GM12864 (cell line): Measurements from ENCODE around the gene QTRT2.
A peak's percentile ranks its signal among the peaks of the same experiment; 100 is the strongest.

Experiments used
- DNase-seq: peaks from one replicate; pipeline ENCODE4 v3.0.0-alpha.2; 2011; ENCODE audit warnings: low read depth
- H3K4me3 ChIP-seq: 2 replicates; pipeline ENCODE4 v1.5.1; 2011; ENCODE audit warnings: mild to moderate bottlenecking, low read depth, low read length, control low read depth
- TF ChIP-seq, protein P1 (sequence below): IDR thresholded peaks from 2 replicates; pipeline ENCODE4 v1.5.1; 2011; ENCODE audit warnings: low read depth, mild to moderate bottlenecking, moderate library complexity, low read length, control low read depth, inconsistent platforms; ENCODE audit errors: missing control alignments

The QTRT2 gene

GRCh38 chr3:114056130-114057010, at the start of gene QTRT2, which contains the start of gene CCDC191:
TSS of gene QTRT2 (plus strand) at chr3:114056737. CDS start at chr3:114065258, 8,521 bp downstream.
TSS of gene CCDC191 (minus strand) at chr3:114056526. CDS start at chr3:114056466, 60 bp downstream.
- peak within 1 kb of the TSS; percentile 71 for H3K4me3 ChIP-seq
- TF ChIP-seq, protein P1, sequence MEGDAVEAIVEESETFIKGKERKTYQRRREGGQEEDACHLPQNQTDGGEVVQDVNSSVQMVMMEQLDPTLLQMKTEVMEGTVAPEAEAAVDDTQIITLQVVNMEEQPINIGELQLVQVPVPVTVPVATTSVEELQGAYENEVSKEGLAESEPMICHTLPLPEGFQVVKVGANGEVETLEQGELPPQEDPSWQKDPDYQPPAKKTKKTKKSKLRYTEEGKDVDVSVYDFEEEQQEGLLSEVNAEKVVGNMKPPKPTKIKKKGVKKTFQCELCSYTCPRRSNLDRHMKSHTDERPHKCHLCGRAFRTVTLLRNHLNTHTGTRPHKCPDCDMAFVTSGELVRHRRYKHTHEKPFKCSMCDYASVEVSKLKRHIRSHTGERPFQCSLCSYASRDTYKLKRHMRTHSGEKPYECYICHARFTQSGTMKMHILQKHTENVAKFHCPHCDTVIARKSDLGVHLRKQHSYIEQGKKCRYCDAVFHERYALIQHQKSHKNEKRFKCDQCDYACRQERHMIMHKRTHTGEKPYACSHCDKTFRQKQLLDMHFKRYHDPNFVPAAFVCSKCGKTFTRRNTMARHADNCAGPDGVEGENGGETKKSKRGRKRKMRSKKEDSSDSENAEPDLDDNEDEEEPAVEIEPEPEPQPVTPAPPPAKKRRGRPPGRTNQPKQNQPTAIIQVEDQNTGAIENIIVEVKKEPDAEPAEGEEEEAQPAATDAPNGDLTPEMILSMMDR, result no peak
- DNase-seq, result peak; percentile 98

DNA sequence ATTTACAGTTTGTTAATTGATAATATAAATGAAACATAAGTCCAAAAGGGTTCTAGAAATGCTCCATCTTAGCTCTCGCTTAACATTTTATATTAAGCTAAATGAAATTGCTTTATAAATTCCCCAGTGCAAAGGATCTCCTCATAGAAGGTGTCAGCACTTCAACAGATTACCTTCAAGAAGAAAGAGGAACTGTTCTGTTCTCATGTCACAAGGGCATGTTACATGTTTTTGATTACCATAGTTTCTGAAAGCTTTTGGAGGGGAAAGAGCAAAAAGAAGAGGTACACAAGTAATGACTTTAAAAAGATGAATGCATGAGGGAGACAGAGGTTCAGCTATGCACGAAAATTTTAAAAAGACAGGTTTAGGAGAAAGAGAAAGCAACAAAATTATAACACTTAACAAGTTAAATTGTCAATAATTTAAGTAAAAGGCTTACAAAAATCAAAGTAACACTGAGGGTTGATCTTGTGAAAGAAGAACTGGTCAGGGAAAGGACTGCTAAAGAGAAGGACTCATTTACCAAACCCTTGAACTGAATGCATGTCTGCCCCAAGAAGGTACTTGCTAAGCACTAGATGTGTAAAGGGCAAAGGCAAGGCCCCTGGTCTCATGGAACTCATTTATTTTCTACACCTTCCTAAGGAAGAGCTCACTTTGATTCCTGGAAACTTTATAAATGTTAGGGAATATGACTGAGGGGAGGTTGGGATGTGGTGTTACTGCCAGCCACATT, 45.3 kb upstream of the QTRT2 start:
- DNase-seq, result no peak
- no peak overlapping the region for H3K4me3 ChIP-seq
- TF ChIP-seq, protein P1, result no peak

DNA sequence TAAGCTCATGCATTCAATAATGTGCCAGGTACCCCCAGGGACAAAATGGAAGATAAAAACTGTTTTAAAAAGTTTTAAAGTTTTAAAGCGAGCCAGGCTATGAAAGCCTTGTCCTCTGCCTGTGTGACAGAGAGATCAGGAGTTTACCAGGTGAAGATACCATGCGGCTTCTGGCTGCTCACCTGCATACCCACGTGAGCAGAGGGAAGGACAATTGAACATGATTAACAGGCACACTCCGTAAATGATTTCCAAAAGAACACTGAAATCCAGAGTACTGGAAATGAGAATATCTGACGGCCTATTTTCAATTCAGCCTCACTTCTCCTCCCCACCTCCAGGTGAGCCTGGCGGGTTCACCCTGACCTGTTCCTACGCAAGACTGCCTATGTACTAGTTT, 42.3 kb upstream of the QTRT2 start:
- H3K4me3 ChIP-seq, result no peak overlapping the region
- no peak for DNase-seq
- TF ChIP-seq, protein P1, result no peak

DNA sequence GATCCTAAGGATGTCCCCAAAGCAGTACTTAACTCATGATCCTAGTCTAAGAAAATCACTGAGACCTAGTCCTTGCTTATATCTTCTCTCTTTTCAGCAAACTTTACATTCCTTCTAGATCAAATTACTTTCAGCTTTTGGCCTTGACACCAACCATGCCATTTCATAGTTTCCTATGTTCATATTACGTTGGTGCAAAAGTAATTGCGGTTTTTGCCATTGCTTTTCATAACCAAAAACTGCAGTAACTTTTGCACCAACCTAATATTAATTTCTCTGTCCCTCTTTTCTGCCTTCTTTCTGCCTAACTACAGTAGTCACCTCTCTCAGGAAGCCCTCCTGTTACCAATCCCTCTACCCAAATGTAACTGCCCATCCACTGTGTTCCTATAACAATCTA, 37.1 kb upstream of the QTRT2 start:
- TF ChIP-seq, protein P1, result no peak
- no peak overlapping the region for H3K4me3 ChIP-seq
- DNase-seq, result no peak

DNA sequence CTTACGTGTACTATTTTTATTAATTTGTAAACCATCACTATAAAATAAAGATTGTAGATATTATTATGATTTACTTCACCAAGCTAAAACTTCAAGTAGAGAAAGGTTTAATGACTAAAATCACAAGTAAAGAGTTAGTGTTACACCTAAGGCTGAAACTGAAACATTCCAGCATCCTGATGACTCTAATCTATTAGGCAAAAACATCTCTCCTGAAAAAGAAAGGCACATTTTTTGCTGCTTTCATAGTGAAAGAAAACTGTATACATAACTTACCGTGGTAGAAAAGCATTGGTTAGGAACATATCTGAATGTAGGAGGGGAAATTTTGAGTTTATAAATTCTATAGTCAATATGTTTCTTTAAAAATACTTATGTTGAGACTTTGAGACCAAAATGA, 35.6 kb upstream of the QTRT2 start:
- H3K4me3 ChIP-seq, result no peak overlapping the region
- TF ChIP-seq, protein P1, result no peak
- no peak for DNase-seq

DNA sequence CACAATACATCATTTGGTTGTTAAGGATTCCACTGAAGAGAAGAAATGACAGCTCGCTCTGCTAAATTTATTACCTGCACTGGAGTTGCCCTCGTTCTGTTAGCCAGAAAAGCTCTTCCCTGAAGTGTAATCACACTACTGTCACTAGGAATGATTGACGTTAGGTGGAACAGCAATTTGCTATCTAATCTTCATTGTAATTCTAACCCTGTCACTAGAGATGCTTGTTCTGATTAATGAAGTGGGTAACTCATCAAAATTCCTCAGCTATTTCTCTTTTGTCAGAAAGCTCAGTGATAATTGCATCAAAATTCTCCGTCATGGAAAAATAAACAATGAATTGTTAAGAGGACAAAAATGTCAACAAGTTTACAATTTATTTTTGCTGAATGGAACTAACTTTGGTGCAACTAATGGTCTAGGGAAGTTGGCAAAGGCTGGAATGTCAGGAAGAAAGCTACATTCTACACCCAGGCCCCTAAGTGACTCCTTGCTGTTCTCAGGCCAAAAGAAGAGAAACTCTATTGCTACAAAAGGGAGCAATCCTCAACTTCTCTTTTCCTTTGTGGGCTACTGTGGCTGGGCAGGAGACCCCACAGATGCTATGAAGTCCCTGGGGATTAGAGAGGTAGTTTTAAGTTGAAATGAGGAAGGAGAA, 34.3 kb upstream of the QTRT2 start:
- TF ChIP-seq, protein P1, result no peak
- H3K4me3 ChIP-seq, result no peak overlapping the region
- no peak for DNase-seq
